WERI-Rb-1 (cell line): ENCODE measurements around the gene KCND1.
"Not testable (repeated sequence)": the region's sequence is repeated elsewhere in the genome, so short reads cannot be mapped to it uniquely, and the experiment has no call there.

ENCODE experiments used
- DNase-seq: peaks from one replicate; pipeline ENCODE4 v3.0.0-alpha.2; 2020
- H3K27ac ChIP-seq: fragments of 250-450 bp; sonication (Bioruptor Pico); 2 replicates; pipeline ENCODE4 v1.5.1; 2020; ENCODE audit warnings: mild to moderate bottlenecking, moderate library complexity
- H3K27me3 ChIP-seq: fragments of 250-450 bp; sonication (Bioruptor Pico); 2 replicates; pipeline ENCODE4 v1.5.1; 2021; ENCODE audit warnings: mild to moderate bottlenecking, low read depth, moderate library complexity; ENCODE audit not compliant: insufficient read depth, severe bottlenecking
- H3K36me3 ChIP-seq: fragments of 250-450 bp; sonication (Bioruptor Pico); 2 replicates; pipeline ENCODE4 v1.5.1; 2020; ENCODE audit warnings: mild to moderate bottlenecking, moderate library complexity
- H3K4me3 ChIP-seq: 2 replicates; pipeline ENCODE4 v1.5.1; 2011; ENCODE audit warnings: low read depth, mild to moderate bottlenecking, control low read depth, low read length
- H3K9me3 ChIP-seq: fragments of 250-450 bp; sonication (Bioruptor Pico); 2 replicates; pipeline ENCODE4 v1.5.1; 2021; ENCODE audit warnings: mild to moderate bottlenecking, moderate library complexity; ENCODE audit not compliant: severe bottlenecking
- TF ChIP-seq, protein P1 (sequence below): IDR thresholded peaks from 2 replicates; pipeline ENCODE4 v1.5.1; 2011; ENCODE audit warnings: low read depth, mild to moderate bottlenecking, control low read depth, inconsistent platforms, low read length

Gene KCND1

DNA sequence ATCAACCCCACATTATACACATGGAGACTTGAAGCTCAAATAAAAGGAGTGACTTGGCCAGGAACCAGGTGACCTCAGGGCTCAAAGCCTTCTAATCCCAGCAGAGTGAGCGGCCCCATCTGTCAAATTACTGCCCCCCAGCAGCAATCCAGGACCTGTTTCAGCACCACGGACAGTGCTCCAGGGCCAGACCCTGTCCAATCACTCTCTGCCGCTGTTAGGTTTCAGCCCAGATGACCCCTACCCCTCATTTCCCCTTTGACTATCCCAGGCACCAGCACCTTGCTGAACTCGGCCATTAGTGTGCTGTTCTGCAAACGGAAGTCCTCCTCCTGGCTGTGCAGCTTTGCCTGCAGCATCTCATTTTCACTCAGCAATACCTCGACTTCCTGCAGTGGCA, 25.3 kb upstream of the KCND1 start:
- Histone ChIP-seq H3K36me3 (peaks cover 22% of the 10 kb centered on the region), H3K9me3 (no peaks in the 10 kb centered on the region), H3K27me3 (no peaks in the 10 kb centered on the region), H3K27ac (peak overlapping the region; percentile 63), H3K4me3 (no peak overlapping the region)
- TF ChIP-seq, protein P1, sequence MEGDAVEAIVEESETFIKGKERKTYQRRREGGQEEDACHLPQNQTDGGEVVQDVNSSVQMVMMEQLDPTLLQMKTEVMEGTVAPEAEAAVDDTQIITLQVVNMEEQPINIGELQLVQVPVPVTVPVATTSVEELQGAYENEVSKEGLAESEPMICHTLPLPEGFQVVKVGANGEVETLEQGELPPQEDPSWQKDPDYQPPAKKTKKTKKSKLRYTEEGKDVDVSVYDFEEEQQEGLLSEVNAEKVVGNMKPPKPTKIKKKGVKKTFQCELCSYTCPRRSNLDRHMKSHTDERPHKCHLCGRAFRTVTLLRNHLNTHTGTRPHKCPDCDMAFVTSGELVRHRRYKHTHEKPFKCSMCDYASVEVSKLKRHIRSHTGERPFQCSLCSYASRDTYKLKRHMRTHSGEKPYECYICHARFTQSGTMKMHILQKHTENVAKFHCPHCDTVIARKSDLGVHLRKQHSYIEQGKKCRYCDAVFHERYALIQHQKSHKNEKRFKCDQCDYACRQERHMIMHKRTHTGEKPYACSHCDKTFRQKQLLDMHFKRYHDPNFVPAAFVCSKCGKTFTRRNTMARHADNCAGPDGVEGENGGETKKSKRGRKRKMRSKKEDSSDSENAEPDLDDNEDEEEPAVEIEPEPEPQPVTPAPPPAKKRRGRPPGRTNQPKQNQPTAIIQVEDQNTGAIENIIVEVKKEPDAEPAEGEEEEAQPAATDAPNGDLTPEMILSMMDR: no peak
- DNase-seq: peak; percentile 49

DNA sequence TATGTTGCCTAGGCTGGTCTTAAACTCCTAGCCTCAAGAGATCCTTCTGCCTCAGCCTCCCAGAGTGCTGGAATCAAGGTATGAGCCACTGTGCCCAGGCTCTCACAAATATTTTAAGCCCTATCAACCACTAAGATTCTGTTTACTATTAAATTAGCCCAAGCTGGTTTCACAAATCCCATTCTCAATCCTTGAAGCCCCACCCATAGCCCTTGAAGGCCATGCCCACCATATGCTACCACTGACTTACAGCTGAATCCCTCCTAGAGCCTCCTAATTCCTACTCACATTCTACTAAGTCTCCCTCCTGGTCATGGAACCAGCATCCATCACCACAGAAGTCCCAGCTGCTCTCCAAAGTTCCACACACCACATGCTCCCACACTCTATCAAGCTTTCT, 20.7 kb upstream of the KCND1 start:
- TF ChIP-seq, protein P1: no peak
- no peaks in the 10 kb centered on the region for H3K9me3 ChIP-seq
- H3K36me3 ChIP-seq: peaks cover 27% of the 10 kb centered on the region
- no peaks in the 10 kb centered on the region for H3K27me3 ChIP-seq
- no peak overlapping the region for H3K4me3 ChIP-seq
- peak overlapping the region; percentile 66 for H3K27ac ChIP-seq
- peak; percentile 68 for DNase-seq

DNA sequence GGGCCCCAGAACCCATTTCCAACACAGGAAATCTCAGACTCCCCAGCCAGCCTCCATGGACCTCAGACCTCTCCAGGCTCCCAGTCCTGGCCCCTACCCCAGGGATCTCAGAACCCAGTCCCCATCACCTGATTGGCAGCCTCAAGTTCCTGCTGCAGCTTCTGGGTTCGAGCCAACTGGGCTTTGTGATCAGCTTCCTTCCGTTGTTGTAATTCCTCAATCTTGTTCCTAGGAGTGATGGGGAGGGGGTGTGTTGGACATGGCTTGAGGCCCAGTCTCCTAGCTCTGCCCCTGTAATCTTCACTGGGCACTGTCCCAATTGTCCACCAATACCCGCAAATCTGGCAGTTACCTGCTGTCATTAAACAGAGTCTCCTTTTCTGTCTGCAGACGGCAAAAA, 17.8 kb upstream of the KCND1 start:
- Histone ChIP-seq H3K27ac (no peak overlapping the region), H3K36me3 (peaks cover 19% of the 10 kb centered on the region), H3K4me3 (no peak overlapping the region), H3K27me3 (peaks cover 3% of the 10 kb centered on the region), H3K9me3 (no peaks in the 10 kb centered on the region)
- TF ChIP-seq, protein P1: no peak
- DNase-seq: no peak

DNA sequence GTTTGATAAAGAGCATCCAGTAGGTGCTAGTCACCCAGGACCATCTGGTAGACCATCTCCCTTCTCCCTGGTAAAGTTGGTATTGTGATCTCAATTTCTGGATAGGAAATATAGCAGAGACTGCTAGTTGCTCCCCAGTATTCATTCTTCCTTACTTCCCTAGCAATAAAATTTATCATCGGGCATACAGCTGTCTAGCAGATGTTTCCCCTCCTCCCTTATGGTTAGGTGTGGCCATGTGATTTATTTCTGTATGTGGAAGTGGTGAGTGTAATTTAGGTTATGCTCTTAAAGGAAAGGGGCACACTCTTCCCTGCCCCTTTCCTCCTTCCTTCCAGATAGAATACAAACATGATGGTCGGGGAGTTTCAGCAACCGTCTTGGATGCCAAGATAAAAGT, 12.3 kb upstream of the KCND1 start:
- H3K27me3 ChIP-seq: peaks cover 20% of the 10 kb centered on the region
- H3K27ac ChIP-seq: no peak overlapping the region
- H3K9me3 ChIP-seq: no peaks in the 10 kb centered on the region
- TF ChIP-seq, protein P1: no peak
- H3K4me3 ChIP-seq: no peak overlapping the region
- H3K36me3 ChIP-seq: peaks cover 27% of the 10 kb centered on the region
- no peak for DNase-seq

DNA sequence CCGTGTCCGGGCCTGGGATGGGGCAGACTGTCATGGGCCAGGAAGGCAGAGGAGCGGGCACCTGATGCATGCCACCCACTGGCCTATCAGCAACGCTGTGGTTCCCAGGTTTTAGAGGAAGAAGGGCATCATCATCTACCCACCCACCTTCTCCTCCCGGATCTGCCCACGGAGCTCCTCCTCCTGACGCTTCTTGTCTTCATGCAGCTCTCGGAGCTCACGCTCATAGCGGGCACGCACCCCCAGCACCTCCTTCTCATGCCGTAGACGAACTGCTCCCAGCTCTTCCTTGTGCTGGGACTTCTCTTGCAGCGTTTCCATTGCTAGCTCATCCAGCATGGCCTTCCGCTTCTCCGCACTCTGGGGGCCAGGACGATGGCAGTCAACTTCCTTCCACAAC, 11.4 kb upstream of the KCND1 start:
- Histone ChIP-seq H3K9me3 (no peaks in the 10 kb centered on the region), H3K4me3 (no peak overlapping the region), H3K36me3 (peaks cover 26% of the 10 kb centered on the region), H3K27ac (no peak overlapping the region), H3K27me3 (peaks cover 20% of the 10 kb centered on the region)
- no peak for DNase-seq
- TF ChIP-seq, protein P1: no peak

DNA sequence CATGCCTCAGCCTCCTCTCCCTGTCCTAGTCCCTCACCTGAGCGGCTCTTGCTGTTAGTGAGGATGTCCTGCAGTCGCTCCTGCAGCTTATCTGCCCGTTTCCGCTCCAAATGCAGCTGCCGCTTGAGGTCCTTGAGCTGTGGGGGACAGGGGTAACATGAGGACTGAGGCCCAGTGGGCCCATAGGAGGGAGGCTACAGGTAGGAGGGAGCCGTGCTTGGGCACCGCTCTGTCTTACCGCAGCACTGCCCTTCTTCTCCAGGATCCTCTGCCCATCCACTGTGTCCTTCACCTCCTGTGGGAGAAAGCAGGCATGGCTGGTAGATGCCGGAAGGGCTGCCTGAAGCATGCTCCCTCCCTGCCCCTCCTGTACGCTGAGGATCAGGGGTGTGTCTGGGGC, 9.5 kb upstream of the KCND1 start:
- Histone ChIP-seq H3K27ac (no peak overlapping the region), H3K9me3 (no peaks in the 10 kb centered on the region), H3K27me3 (peaks cover 20% of the 10 kb centered on the region), H3K4me3 (no peak overlapping the region), H3K36me3 (peaks cover 27% of the 10 kb centered on the region)
- TF ChIP-seq, protein P1: no peak
- DNase-seq: no peak

DNA sequence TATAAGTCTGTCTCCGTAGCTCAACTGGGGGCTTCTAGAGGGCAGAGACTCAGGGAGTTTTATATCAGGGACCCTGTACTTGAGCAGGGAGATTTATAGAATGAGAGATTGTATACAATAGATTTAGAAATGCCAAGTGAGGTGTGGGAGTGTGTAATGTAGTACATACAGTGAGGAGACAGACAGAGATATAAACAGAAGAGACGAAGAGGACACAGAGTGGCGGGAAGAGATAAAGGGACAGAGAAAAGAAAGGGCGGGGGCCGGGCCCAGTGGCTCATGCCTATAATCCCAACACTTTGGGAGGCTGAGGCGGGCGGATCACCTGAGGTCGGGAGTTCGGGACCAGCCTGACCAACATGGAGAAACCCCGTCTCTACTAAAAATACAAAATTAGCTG, 8.7 kb upstream of the KCND1 start:
- not testable (repeated sequence) for DNase-seq, H3K27ac ChIP-seq, H3K4me3 ChIP-seq, H3K9me3 ChIP-seq
- Histone ChIP-seq H3K36me3 (peaks cover 29% of the 10 kb centered on the region), H3K27me3 (peaks cover 20% of the 10 kb centered on the region)
